HepG2 (cell line): ENCODE results near the gene ABCC9. TPM values are rescaled to one million over a fixed set of nuclear protein-coding genes. Genes with fewer than 3 reads are reported as not detected.

Source experiments
- ATAC-seq: fragments of 200-7000 bp; cut with Tn5 transposase; 3 replicates; pipeline ENCODE4 v1.9.1; 2020; ENCODE audit warnings: mild to moderate bottlenecking, moderate library complexity
- BruUV-seq: library from RNA; stranded (reverse); fragments of 400-500 nt; replicated peaks from 2 replicates; lab custom pipeline; 2021; lab: Mats Ljungman, UMichigan
- CTCF ChIA-PET: fragments of 300-600 bp; formaldehyde crosslinking; extraction: SDS; loops from one replicate; lab custom pipeline; 2021; ENCODE audit warnings: low total read pairs, inconsistent platforms, low intra/inter-chr PET ratio; lab: Yijun Ruan, JAX
- POLR2A ChIA-PET: fragments of 350-600 bp; sonication (Branson Sonifier 250); formaldehyde crosslinking; loops from one replicate; lab custom pipeline; 2020; ENCODE audit warnings: antibody characterized with exemption, inconsistent platforms; lab: Yijun Ruan, JAX
- DNase-seq: peaks from one replicate; pipeline ENCODE4 v3.0.0-alpha.2; 2015; ENCODE audit warnings: low spot score
- FAIRE-seq: peaks from 3 replicates; lab custom pipeline; 2011; peaks lifted over from hg19 to GRCh38; lab: Jason Lieb, UNC
- H2AFZ ChIP-seq: one replicate; pipeline ENCODE4 v1.6.1; 2011; ENCODE audit warnings: low read length, inconsistent platforms
- H3K27ac ChIP-seq: fragments of 300-600 bp; 3 replicates; pipeline ENCODE4 v1.8.0; 2011; ENCODE audit warnings: mixed run types, mild to moderate bottlenecking, mixed read lengths, low read length, inconsistent platforms; ENCODE audit not compliant: insufficient read depth; ENCODE audit errors: extremely low read length
- H3K27me3 ChIP-seq, 2 experiments: fragments of 200-600 bp in 1 of 2; 2 replicates in 1 of 2; 3 replicates in 1 of 2; pipeline versions ENCODE4 v1.6.0 to v1.8.0; 2011; ENCODE audit warnings: low read length in 2 of 2, mild to moderate bottlenecking in 2 of 2, moderate library complexity in 2 of 2, inconsistent platforms in 1 of 2; ENCODE audit not compliant: insufficient read depth in 2 of 2, control insufficient read depth in 1 of 2
- H3K36me3 ChIP-seq, 2 experiments: fragments of 200-600 bp in 1 of 2; replicated peaks in 1 of 2; 2 replicates in 1 of 2; 3 replicates in 1 of 2; pipeline versions ENCODE4 v1.5.1 to v1.8.0; 2011; ENCODE audit warnings: low read length in 2 of 2, inconsistent platforms in 1 of 2; ENCODE audit not compliant: insufficient read depth in 2 of 2, control insufficient read depth in 1 of 2
- H3K4me1 ChIP-seq: 2 replicates; pipeline ENCODE4 v1.5.1; 2012; ENCODE audit warnings: low read length, inconsistent platforms; ENCODE audit not compliant: insufficient read depth
- H3K4me2 ChIP-seq: 2 replicates; pipeline ENCODE4 v1.6.0; 2011; ENCODE audit warnings: low read depth, low read length, inconsistent platforms
- H3K4me3 ChIP-seq, 3 experiments: fragments of 200-600 bp in 1 of 3; sonication (generic), shearing (Covaris generic) in 1 of 3; replicated peaks in 1 of 3; 2 replicates each; pipeline ENCODE4 v1.5.1; 2011 to 2016; ENCODE audit warnings: low read length in 3 of 3, inconsistent platforms in 2 of 3, low read depth in 2 of 3, mild to moderate bottlenecking in 2 of 3, control low read depth in 1 of 3, mixed read lengths in 1 of 3; ENCODE audit not compliant: insufficient read depth in 1 of 3
- H3K79me2 ChIP-seq: one replicate; pipeline ENCODE4 v1.6.1; 2011; ENCODE audit warnings: low read length, inconsistent platforms; ENCODE audit not compliant: insufficient read depth
- H3K9ac ChIP-seq: 2 replicates; pipeline ENCODE4 v1.6.0; 2011; ENCODE audit warnings: mild to moderate bottlenecking, low read depth, low read length, inconsistent platforms; ENCODE audit not compliant: insufficient read depth
- H3K9me3 ChIP-seq: 2 replicates; pipeline ENCODE4 v1.5.1; 2012; ENCODE audit warnings: mild to moderate bottlenecking, low read length
- H4K20me1 ChIP-seq: 2 replicates; pipeline ENCODE4 v1.6.0; 2011; ENCODE audit warnings: inconsistent platforms, mild to moderate bottlenecking, low read length, moderate library complexity; ENCODE audit not compliant: insufficient read depth
- ATRX ChIP-seq: sonication (generic); formaldehyde crosslinking; IDR thresholded peaks from 2 replicates; pipeline ENCODE4 v1.4.0; 2020; ENCODE audit warnings: missing genetic modification reagents, borderline replicate concordance
- DBP ChIP-seq: sonication (generic); formaldehyde crosslinking; IDR thresholded peaks from 2 replicates; pipeline ENCODE4 v1.4.0; 2020; ENCODE audit warnings: missing genetic modification reagents; ENCODE audit errors: not compliant biosample characterization
- GABPA ChIP-seq, 2 experiments: IDR thresholded peaks; 2 replicates each; pipeline ENCODE4 v1.6.1; 2011 to 2016; ENCODE audit warnings: low read depth in 2 of 2, low read length in 1 of 2, missing biosample characterization in 1 of 2, missing genetic modification characterization in 1 of 2
- GFI1 ChIP-seq: sonication (generic); formaldehyde crosslinking; IDR thresholded peaks from 2 replicates; pipeline ENCODE4 v1.5.0; 2020; ENCODE audit warnings: missing genetic modification reagents, mild to moderate bottlenecking, borderline replicate concordance
- KLF11 ChIP-seq: IDR thresholded peaks from 2 replicates; pipeline ENCODE4 v1.6.1; 2016; ENCODE audit warnings: missing compliant biosample characterization
- NR2F1 ChIP-seq, 2 experiments: fragments of 450-650 bp in 1 of 2; formaldehyde crosslinking in 1 of 2; IDR thresholded peaks; 2 replicates each; pipeline versions ENCODE4 v1.5.0 to v1.6.1; 2016 to 2020; ENCODE audit warnings: mild to moderate bottlenecking in 1 of 2, missing compliant biosample characterization in 1 of 2, missing genetic modification reagents in 1 of 2, moderate library complexity in 1 of 2
- NRL ChIP-seq: sonication (generic); formaldehyde crosslinking; IDR thresholded peaks from 2 replicates; pipeline ENCODE4 v1.5.0; 2020; ENCODE audit warnings: missing genetic modification reagents, mild to moderate bottlenecking, moderate library complexity, borderline replicate concordance
- RBFOX2 ChIP-seq: fragments of 200-400 bp; formaldehyde crosslinking; IDR thresholded peaks from 2 replicates; pipeline ENCODE4 v1.6.1; 2017; ENCODE audit warnings: low read depth, mild to moderate bottlenecking, low read length
- TSC22D2 ChIP-seq: sonication (generic); formaldehyde crosslinking; IDR thresholded peaks from 2 replicates; pipeline ENCODE4 v1.5.1; 2020; ENCODE audit warnings: missing genetic modification reagents, mild to moderate bottlenecking, borderline replicate concordance
- U2AF1 ChIP-seq: fragments of 200-400 bp; formaldehyde crosslinking; optimal IDR thresholded peaks from 2 replicates; pipeline ENCODE3; 2017; ENCODE audit warnings: mild to moderate bottlenecking, low read depth, low read length
- WGBS: methylation state at CpG from one replicate; pipeline ENCODE4 v1.1.6; 2017; ENCODE audit warnings: low lambda C conversion rate; 5-methylcytosine and 5-hydroxymethylcytosine counted together
- in situ Hi-C: cut with HindIII; loops from 2 replicates; pipeline ENCODE4 v1.10.0; 2017; ENCODE audit warnings: low pct_unique_long_range_greater_than_20kb; ENCODE audit not compliant: extremely low pct_ligation_motif_present
- intact Hi-C: fragments of 100-400 bp; cut with micrococcal nuclease; formaldehyde crosslinking; loops from one replicate; pipeline ENCODE4 v1.10.0; 2022; ENCODE audit not compliant: unreplicated experiment
- polyA plus RNA-seq, 8 experiments: library from polyadenylated mRNA; depleted of rRNA in 3 of 8; stranded (reverse) in 7 of 8; unstranded in 1 of 8; fragments of >200 nt; fragmentation: Illumina TruSeq in 4 of 8; extraction: Trizol in 4 of 8; gene quantifications; 2 replicates each; pipeline versions ENCODE4 v1.2.1 to v1.2.3, GENCODE V29; 2011 to 2016; ENCODE audit warnings: low read depth in 4 of 8, missing spikeins in 1 of 8, mixed read lengths in 1 of 8; ENCODE audit not compliant: insufficient read depth in 1 of 8
- total RNA-seq, 5 experiments: library from RNA; depleted of rRNA; stranded (reverse); fragments of >200 nt; fragmentation: Illumina TruSeq; extraction: Trizol; gene quantifications; 2 replicates each; pipeline ENCODE4 v1.2.3, GENCODE V29; 2016; ENCODE audit warnings: low read depth in 1 of 5

ABCC9 gene
- total and polyA plus RNA-seq, 2 of the 13 experiments (the other 11 are each of a cell fraction or from before 2014, with no cell fraction given): not detected

- no CpG with 5 or more reads among the region's 2 CpGs for WGBS
- ATAC-seq: no peak
- no peaks in the 10 kb centered on the region for H4K20me1 ChIP-seq
Measured at GRCh38 chr12:21763531-21763930, 177.7 kb downstream of the ABCC9 start.

GRCh38 chr12:21759737-21760136, 181.5 kb downstream of the ABCC9 start:
- H3K4me1 ChIP-seq: no peaks in the 10 kb centered on the region
- no peaks in the 10 kb centered on the region for H3K9me3 ChIP-seq
- CTCF ChIA-PET: no interaction called here
- TF ChIP-seq ATRX (no peak), TSC22D2 (CRISPR knock-in tag) (no peak), U2AF1 (no peak), KLF11 (CRISPR knock-in tag) (no peak), GABPA (IDR thresholded peaks at IDR 0.05; ENCODE audit: low read depth, low read length) (no peak), GABPA (CRISPR knock-in tag; IDR thresholded peaks at IDR 0.05; ENCODE audit: low read depth) (no peak)
- DNase-seq (no peak), FAIRE-seq (no peak), ATAC-seq (no peak)
- BruUV-seq: no TSS peak
- H3K4me2 ChIP-seq: no peak overlapping the region
- H3K4me3 ChIP-seq: no peak overlapping the region
- no peaks in the 10 kb centered on the region for H3K79me2 ChIP-seq
- POLR2A ChIA-PET: no interaction called here
- no peaks in the 10 kb centered on the region for H3K36me3 ChIP-seq
- no peak overlapping the region for H3K9ac ChIP-seq
- no peaks in the 10 kb centered on the region for H3K27me3 ChIP-seq
- intact Hi-C loops: no loop called here
- in situ Hi-C loops: no loop called here
- no peak overlapping the region for H2AFZ ChIP-seq
- WGBS: 27% methylated on average over 5 of the region's 5 CpGs
- H3K27ac ChIP-seq: no peak overlapping the region
- no peaks in the 10 kb centered on the region for H4K20me1 ChIP-seq

More at GRCh38 chr12:21763531-21763930, 177.7 kb downstream of the ABCC9 start:
- no peaks in the 10 kb centered on the region for H3K27me3 ChIP-seq
- H2AFZ ChIP-seq: no peak overlapping the region
- no peaks in the 10 kb centered on the region for H3K9me3 ChIP-seq
- no peak for TF ChIP-seq DBP (CRISPR knock-in tag)
- TF ChIP-seq NR2F1 (CRISPR knock-in tag; IDR thresholded peaks at IDR 0.05): no peak
- no peak for TF ChIP-seq RBFOX2
- TF ChIP-seq NRL (CRISPR knock-in tag): no peak
- TF ChIP-seq GFI1 (CRISPR knock-in tag): no peak
- no peak overlapping the region for H3K27ac ChIP-seq
- no peak overlapping the region for H3K4me3 ChIP-seq
- H3K9ac ChIP-seq: no peak overlapping the region
- ChIA-PET CTCF (no interaction called here), POLR2A (no interaction called here)
- H3K4me1 ChIP-seq: no peaks in the 10 kb centered on the region
- no TSS peak for BruUV-seq
- no peaks in the 10 kb centered on the region for H3K36me3 ChIP-seq
- intact Hi-C loops: no loop called here
- H3K79me2 ChIP-seq: no peaks in the 10 kb centered on the region
- no peak for FAIRE-seq
- H3K4me2 ChIP-seq: no peak overlapping the region
- in situ Hi-C loops: no loop called here
- no peak for DNase-seq
